ENCODE measurements around the gene LGALS3BP. TPM values are rescaled to one million over a fixed set of nuclear protein-coding genes. Genes with fewer than 3 reads are reported as not detected.

The LGALS3BP gene
- total and polyA plus RNA-seq, 2 of the 13 experiments (the other 11 are each of a cell fraction or from before 2014, with no cell fraction given), result 137 to 332 TPM

- TF ChIP-seq AHDC1 (CRISPR knock-in tag; IDR thresholded peaks at IDR 0.05; ENCODE audit: borderline replicate concordance) (peak; percentile 52; the same call in 1 of the 2 replicates), PREB (CRISPR knock-in tag; IDR thresholded peaks at IDR 0.05) (no peak), SKIL (CRISPR knock-in tag; IDR thresholded peaks at IDR 0.05; ENCODE audit: borderline replicate concordance) (peak; percentile 63; the same call in 1 of the 2 replicates), ZNF460 (CRISPR knock-in tag; IDR thresholded peaks at IDR 0.05; ENCODE audit: borderline replicate concordance) (peak; percentile 30; the same call in 1 of the 2 replicates), ATF6 (CRISPR knock-in tag; conservative IDR thresholded peaks at IDR 0.05) (0 out of 2 replicates have a peak, but pooled peaks have one; percentile 76), REXO4 (CRISPR knock-in tag; IDR thresholded peaks at IDR 0.05; ENCODE audit: borderline replicate concordance) (no peak), SIX1 (CRISPR knock-in tag; IDR thresholded peaks at IDR 0.05; ENCODE audit: borderline replicate concordance) (0 out of 2 replicates have a peak, but pooled peaks have one; percentile 25), KMT2B (CRISPR knock-in tag; IDR thresholded peaks at IDR 0.05) (peak; percentile 47; the same call in 1 of the 2 replicates), FUBP1 (CRISPR knock-in tag; IDR thresholded peaks at IDR 0.05; ENCODE audit: borderline replicate concordance) (peak; percentile 23; the same call in 1 of the 2 replicates), POGK (CRISPR knock-in tag; conservative IDR thresholded peaks at IDR 0.05) (peak; percentile 63)
Observed at GRCh38 chr17:79026376-79027273, 46.9 kb upstream of the LGALS3BP start (continued).

Data from HepG2 (cell line).